ENCODE results near the gene CDC42BPA. TPM values are rescaled to one million over a fixed set of nuclear protein-coding genes. Genes with fewer than 3 reads are reported as not detected.

The CDC42BPA gene
- total and polyA plus RNA-seq, 2 of the 13 experiments (the other 11 are each of a cell fraction or from before 2014, with no cell fraction given), result 6.5 to 16.0 TPM

- intact Hi-C loops (cut with micrococcal nuclease; ENCODE audit: unreplicated experiment), result no loop called here
- Histone ChIP-seq H4K20me1 (ENCODE audit: insufficient read depth, low read length) (0 out of 2 replicates have a peak, but pooled peaks cover 3% of the 10 kb centered on the region), H2AFZ (ENCODE audit: low read length) (no peak overlapping the region), H3K36me3 (replicated peaks in 1 of 2; ENCODE audit: control insufficient read depth in 1 of 2, insufficient read depth in 2 of 2, low read length in 2 of 2) (0 out of 5 replicates have a peak, but pooled peaks cover 0 to 3% of the 10 kb centered on the region in 2 experiments), H3K27ac (ENCODE audit: extremely low read length, insufficient read depth, low read length) (no peak overlapping the region), H3K9me3 (ENCODE audit: low read length) (peaks cover 20% of the 10 kb centered on the region), H3K79me2 (ENCODE audit: insufficient read depth, low read length) (peaks cover 12% of the 10 kb centered on the region), H3K4me2 (ENCODE audit: low read depth, low read length) (no peak overlapping the region), H3K27me3 (ENCODE audit: control insufficient read depth in 1 of 2, insufficient read depth in 2 of 2, low read length in 2 of 2) (no peaks in the 10 kb centered on the region), H3K4me1 (ENCODE audit: insufficient read depth, low read length) (no peaks in the 10 kb centered on the region), H3K9ac (ENCODE audit: insufficient read depth, low read depth, low read length) (no peak overlapping the region), H3K4me3 (replicated peaks in 1 of 3; ENCODE audit: insufficient read depth in 1 of 3, low read depth in 2 of 3, low read length in 3 of 3) (no peak overlapping the region)
- ChIA-PET CTCF (ENCODE audit: low intra/inter-chr PET ratio, low total read pairs) (no interaction called here), POLR2A (no interaction called here)
- in situ Hi-C loops (cut with HindIII; ENCODE audit: extremely low pct_ligation_motif_present, low pct_unique_long_range_greater_than_20kb), result no loop called here
- TF ChIP-seq YEATS4 (CRISPR knock-in tag; IDR thresholded peaks at IDR 0.05; ENCODE audit: borderline replicate concordance) (no peak), ZNF790 (CRISPR knock-in tag; IDR thresholded peaks at IDR 0.05; ENCODE audit: borderline replicate concordance) (no peak), ZNF558 (CRISPR knock-in tag; IDR thresholded peaks at IDR 0.05; ENCODE audit: borderline replicate concordance) (no peak)
- TF ChIP-seq, protein P1, sequence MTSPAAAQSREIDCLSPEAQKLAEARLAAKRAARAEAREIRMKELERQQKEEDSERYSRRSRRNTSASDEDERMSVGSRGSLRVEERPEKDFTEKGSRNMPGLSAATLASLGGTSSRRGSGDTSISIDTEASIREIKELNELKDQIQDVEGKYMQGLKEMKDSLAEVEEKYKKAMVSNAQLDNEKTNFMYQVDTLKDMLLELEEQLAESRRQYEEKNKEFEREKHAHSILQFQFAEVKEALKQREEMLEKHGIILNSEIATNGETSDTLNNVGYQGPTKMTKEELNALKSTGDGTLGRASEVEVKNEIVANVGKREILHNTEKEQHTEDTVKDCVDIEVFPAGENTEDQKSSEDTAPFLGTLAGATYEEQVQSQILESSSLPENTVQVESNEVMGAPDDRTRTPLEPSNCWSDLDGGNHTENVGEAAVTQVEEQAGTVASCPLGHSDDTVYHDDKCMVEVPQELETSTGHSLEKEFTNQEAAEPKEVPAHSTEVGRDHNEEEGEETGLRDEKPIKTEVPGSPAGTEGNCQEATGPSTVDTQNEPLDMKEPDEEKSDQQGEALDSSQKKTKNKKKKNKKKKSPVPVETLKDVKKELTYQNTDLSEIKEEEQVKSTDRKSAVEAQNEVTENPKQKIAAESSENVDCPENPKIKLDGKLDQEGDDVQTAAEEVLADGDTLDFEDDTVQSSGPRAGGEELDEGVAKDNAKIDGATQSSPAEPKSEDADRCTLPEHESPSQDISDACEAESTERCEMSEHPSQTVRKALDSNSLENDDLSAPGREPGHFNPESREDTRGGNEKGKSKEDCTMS (CRISPR knock-in tag; conservative IDR thresholded peaks at IDR 0.05), result no peak
- TF ChIP-seq, protein P2, sequence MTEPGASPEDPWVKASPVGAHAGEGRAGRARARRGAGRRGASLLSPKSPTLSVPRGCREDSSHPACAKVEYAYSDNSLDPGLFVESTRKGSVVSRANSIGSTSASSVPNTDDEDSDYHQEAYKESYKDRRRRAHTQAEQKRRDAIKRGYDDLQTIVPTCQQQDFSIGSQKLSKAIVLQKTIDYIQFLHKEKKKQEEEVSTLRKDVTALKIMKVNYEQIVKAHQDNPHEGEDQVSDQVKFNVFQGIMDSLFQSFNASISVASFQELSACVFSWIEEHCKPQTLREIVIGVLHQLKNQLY (CRISPR knock-in tag; IDR thresholded peaks at IDR 0.05), result no peak
- TF ChIP-seq, protein P3, sequence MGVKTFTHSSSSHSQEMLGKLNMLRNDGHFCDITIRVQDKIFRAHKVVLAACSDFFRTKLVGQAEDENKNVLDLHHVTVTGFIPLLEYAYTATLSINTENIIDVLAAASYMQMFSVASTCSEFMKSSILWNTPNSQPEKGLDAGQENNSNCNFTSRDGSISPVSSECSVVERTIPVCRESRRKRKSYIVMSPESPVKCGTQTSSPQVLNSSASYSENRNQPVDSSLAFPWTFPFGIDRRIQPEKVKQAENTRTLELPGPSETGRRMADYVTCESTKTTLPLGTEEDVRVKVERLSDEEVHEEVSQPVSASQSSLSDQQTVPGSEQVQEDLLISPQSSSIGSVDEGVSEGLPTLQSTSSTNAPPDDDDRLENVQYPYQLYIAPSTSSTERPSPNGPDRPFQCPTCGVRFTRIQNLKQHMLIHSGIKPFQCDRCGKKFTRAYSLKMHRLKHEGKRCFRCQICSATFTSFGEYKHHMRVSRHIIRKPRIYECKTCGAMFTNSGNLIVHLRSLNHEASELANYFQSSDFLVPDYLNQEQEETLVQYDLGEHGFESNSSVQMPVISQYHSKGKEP (CRISPR knock-in tag; IDR thresholded peaks at IDR 0.05), result no peak
- no TSS peak for BruUV-seq (replicated peaks)
- DNase-seq (ENCODE audit: low spot score) (no peak), ATAC-seq (no peak), FAIRE-seq (no peak)
- WGBS (ENCODE audit: low lambda C conversion rate), result 97% methylated on average over 2 of the region's 2 CpGs
Measured at GRCh38 chr1:227285745-227286144, 32.5 kb downstream of the CDC42BPA start.
